GM18498 (cell line): ENCODE data around the gene PRSS38.

Experiments used
- ATAC-seq: cut with Tn5 transposase; IDR thresholded peaks from one replicate; pipeline ENCODE4 v1.9.1; 2021; ENCODE audit warnings: mild to moderate bottlenecking, moderate library complexity; ENCODE audit not compliant: unreplicated experiment

The PRSS38 gene

DNA sequence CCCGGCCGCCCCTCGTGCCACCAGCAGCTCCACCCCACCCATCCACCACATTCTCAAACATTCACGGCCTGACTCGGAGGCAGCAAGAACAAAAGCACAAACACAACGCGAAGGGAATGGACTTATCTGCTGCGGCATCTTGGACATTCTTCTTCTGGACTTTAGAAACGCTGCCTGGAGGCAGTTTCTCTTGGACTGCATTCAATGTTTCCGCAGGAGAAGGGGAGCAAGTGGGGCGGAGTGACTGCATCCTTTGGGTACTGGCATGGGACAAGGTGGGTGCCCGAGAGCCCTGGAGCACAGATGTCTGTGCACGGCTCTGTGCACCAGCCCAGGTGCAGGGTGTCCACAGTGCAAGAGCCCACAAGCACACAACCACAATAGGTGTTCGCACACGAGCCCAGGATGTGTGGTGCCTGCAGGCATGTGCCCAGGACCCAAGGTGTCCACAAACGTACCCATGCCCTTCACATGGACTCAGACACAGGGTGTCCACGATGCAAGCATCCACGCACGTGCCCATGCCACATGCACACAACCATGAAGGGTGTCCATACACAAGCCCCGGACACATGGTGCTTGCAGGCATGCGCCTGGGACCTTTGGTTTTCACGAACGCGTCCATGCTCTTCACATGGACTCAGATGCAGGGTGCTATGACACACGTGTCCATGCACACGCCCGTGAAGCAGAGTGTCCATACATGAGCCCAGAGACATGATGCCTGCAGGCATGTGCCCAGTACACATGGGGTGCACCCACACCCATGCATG lies 78.7 kb downstream of the PRSS38 start:
- ATAC-seq = no peak

DNA sequence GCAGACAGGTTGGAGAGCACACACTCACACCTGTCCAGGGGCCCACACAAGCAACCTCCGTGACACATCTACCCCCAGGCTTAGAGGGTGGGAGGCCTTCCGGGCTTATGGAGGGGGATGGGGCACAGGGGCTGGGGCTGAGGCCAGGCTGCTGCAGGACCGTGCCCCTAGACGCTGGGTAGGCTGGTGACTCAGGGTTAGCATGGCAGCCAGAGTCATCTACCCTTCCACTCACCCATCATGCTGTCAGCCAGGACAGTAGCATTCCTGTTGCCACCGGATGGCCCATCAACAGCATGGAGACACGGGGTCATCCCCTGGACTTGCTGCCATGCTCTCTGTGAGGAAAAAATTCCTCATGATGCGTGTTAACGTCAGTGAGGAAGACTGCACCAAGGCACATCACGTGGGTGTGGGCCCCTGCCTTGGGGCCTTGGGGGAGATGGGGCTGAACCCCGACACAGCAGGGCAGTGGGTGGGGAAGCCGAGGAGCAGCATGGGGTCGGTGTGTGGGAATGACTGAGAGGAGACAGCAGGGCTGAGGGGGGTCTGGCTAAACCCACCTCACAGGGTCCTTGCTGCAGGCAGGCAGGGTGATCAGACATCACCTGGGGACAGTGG lies 79.5 kb downstream of the PRSS38 start:
- ATAC-seq = no peak
